ENCODE results near the gene ZNF526. TPM values are rescaled to one million over a fixed set of nuclear protein-coding genes. Genes with fewer than 3 reads are reported as not detected.

The ZNF526 gene
- total RNA-seq, 1 donor from 2014 or later, result 22.7 TPM

GRCh38 chr19:42193294-42193693 is 26.8 kb upstream of the ZNF526 start:
- ChIA-PET POLR2A (no interaction called here), CTCF (no interaction called here)
- TF ChIP-seq CTCF (IDR thresholded peaks at IDR 0.05), result no peak
- ATAC-seq (ENCODE audit: low read depth) (no peak), DNase-seq (no peak)
- H3K4me3 Mint-ChIP-seq, result no peak overlapping the region
- H3K36me3 Mint-ChIP-seq (ENCODE audit: low read depth), result peaks cover 20% of the 10 kb centered on the region
- no peaks in the 10 kb centered on the region for H3K27me3 Mint-ChIP-seq
- intact Hi-C loops (cut with micrococcal nuclease), result no loop called here
- H3K9me3 Mint-ChIP-seq, result peaks cover 2% of the 10 kb centered on the region
- peaks cover 36% of the 10 kb centered on the region for H3K4me1 Mint-ChIP-seq
- H3K27ac Mint-ChIP-seq, result no peak overlapping the region

GRCh38 chr19:42193706-42194105 is 26.4 kb upstream of the ZNF526 start:
- Mint-ChIP-seq H3K4me3 (no peak overlapping the region), H3K36me3 (ENCODE audit: low read depth) (peaks cover 22% of the 10 kb centered on the region), H3K4me1 (peaks cover 39% of the 10 kb centered on the region), H3K27me3 (no peaks in the 10 kb centered on the region), H3K27ac (no peak overlapping the region), H3K9me3 (peaks cover 2% of the 10 kb centered on the region)
- ATAC-seq (ENCODE audit: low read depth) (no peak), DNase-seq (no peak)
- intact Hi-C loops (cut with micrococcal nuclease), result no loop called here
- ChIA-PET POLR2A (no interaction called here), CTCF (no interaction called here)
- no peak for TF ChIP-seq CTCF (IDR thresholded peaks at IDR 0.05)

- peaks cover 63% of the 10 kb centered on the region for H3K4me1 Mint-ChIP-seq
- ChIA-PET POLR2A (no interaction called here), CTCF (interaction anchor here (2.6 kb wide), 1 partner anchor 14 kb away, joined by 7 read pairs; no protein-coding TSS in a partner anchor)
- intact Hi-C loops (cut with micrococcal nuclease), result no loop called here
- no peaks in the 10 kb centered on the region for H3K27me3 Mint-ChIP-seq
- peaks cover 2% of the 10 kb centered on the region for H3K9me3 Mint-ChIP-seq
- no peak for TF ChIP-seq CTCF (IDR thresholded peaks at IDR 0.05)
- peak overlapping the region; percentile 28 for H3K4me3 Mint-ChIP-seq
- H3K36me3 Mint-ChIP-seq (ENCODE audit: low read depth), result peaks cover 32% of the 10 kb centered on the region
- DNase-seq (no peak), ATAC-seq (ENCODE audit: low read depth) (no peak)
- peak overlapping the region; percentile 80 for H3K27ac Mint-ChIP-seq
Measured at GRCh38 chr19:42196011-42197001, 23.8 kb upstream of the ZNF526 start.

GRCh38 chr19:42197375-42197817 is 22.7 kb upstream of the ZNF526 start:
- H3K27ac Mint-ChIP-seq, result peak overlapping the region; percentile 80
- no peak for TF ChIP-seq CTCF (IDR thresholded peaks at IDR 0.05)
- DNase-seq (no peak), ATAC-seq (ENCODE audit: low read depth) (no peak)
- ChIA-PET CTCF (interaction anchor here (0.7 to 2.6 kb wide), 4 partner anchors 12 to 88 kb away, joined by 3 to 8 read pairs (median 5); no protein-coding TSS in a partner anchor), POLR2A (interaction anchor here (0.7 kb wide), 1 partner anchor 8 kb away, joined by 10 read pairs; no protein-coding TSS in a partner anchor)
- intact Hi-C loops (cut with micrococcal nuclease), result no loop called here
- peak overlapping the region; percentile 29 for H3K4me3 Mint-ChIP-seq
- no peaks in the 10 kb centered on the region for H3K27me3 Mint-ChIP-seq
- peaks cover 36% of the 10 kb centered on the region for H3K36me3 Mint-ChIP-seq (ENCODE audit: low read depth)
- peaks cover 71% of the 10 kb centered on the region for H3K4me1 Mint-ChIP-seq
- peaks cover 2% of the 10 kb centered on the region for H3K9me3 Mint-ChIP-seq
